NCI-H146 treated with DMSO at 0.1 percent for 48 hours (cell line): ENCODE measurements around the gene GHRL.
"Not testable (repeated sequence)": the region's sequence is repeated elsewhere in the genome, so short reads cannot be mapped to it uniquely, and the experiment has no call there.

Source experiments
- DNase-seq: peaks from one replicate; lab custom pipeline; 2025; ENCODE audit not compliant: unreplicated experiment; lab: John Stamatoyannopoulos, UW

The GHRL gene

DNA sequence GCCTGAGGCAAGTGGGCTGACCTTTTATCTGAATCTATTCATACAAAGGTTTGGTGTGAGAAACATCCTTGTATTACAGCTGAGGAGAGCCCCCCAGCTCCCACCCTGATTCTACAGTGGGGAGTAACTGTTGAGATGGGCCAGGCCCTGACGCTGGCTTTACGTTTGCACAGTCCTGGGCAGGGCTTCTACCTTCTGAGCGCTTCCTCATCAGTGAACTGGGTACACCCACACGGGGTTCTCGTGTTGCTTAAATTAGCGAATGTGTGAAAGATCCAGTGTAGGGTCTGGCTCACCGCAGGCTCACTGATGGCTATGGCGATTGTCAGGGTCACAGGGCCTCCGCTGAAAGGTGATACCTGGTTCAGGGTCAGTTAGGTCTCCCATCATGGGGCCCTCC, 7.3 kb upstream of the GHRL start:
- DNase-seq = no peak

DNA sequence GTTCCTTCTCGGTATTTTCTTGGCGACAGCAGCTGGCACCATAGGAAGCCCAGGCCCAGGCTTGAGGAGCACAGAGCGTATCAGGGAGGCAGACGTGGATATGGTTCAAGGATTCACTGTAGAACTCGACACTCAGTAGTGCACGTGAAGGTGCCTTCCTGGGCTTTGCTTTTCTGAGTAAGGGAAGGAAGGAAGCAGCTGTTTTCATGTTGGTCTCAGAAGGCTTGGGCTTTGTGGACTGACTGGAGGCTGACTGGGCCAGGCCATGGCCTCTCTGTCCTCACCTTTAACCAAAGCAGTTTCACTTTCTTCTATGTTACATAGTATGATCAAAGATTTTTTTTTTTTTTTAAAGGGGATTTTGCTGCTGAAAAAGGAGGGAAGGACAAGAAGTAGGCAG, 6.9 kb upstream of the GHRL start:
- DNase-seq = no peak

GRCh38 chr3:10299175-10299574, 6.4 kb upstream of the GHRL start:
- DNase-seq = no peak

GRCh38 chr3:10298064-10298463, 5.3 kb upstream of the GHRL start:
- not testable (repeated sequence) for DNase-seq

DNA sequence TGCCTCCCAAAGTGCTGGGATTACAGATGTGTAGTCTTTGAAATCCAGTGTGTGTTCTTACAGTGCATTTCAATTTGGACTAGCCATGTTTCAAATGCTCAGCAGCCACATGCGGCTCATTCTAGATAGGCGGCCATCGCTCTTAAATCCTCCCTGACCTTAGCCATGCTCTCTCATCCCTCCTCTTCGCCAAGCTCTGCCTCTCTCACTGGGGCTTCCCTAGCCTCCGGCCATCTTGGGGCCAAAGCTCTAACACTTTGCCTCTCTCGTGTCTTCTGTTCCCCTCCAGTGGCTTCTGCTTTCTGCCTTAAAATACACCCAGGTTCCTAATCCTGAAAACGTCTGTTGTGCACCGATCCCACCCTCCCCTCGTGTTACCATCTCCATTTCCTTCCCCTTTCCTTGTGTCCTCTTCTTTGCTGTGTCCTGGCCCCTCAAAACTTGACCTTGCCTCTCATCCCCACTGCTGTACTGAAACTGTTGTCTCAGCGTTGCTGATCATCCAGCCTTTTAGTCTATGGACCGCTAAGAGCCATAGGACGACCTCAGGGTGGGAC, 1.4 kb upstream of the GHRL start:
- no peak for DNase-seq

- no peak for DNase-seq
Measured at GRCh38 chr3:10291641-10292040, 1.1 kb downstream of the GHRL start.

- DNase-seq = no peak
Measured at GRCh38 chr3:10290481-10291176, 2.1 kb downstream of the GHRL start.

GRCh38 chr3:10289787-10290355, 2.9 kb downstream of the GHRL start:
- no peak for DNase-seq

DNA sequence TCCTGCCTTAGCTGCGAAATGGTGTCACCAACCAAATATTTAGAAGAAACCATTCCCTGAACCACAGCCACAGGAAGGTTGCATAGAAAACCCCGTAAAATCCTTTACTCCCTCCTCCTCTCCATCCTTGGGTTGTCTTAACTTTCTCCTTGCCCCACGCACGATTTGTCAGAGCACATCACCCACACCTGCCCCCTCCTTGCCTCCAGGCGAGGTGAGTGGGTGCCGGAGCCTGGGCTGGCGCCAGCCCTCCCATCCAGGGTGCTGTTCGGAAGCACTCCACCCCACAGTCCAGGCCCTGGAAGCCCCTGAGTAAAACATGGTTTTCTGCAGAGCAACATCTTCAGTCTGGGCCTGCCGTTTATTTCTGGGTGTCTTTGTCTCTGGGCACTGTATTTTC, 3.7 kb downstream of the GHRL start:
- no peak for DNase-seq

GRCh38 chr3:10288575-10288960, 4.2 kb downstream of the GHRL start:
- DNase-seq = no peak

GRCh38 chr3:10287936-10288574, 4.7 kb downstream of the GHRL start:
- no peak for DNase-seq

DNA sequence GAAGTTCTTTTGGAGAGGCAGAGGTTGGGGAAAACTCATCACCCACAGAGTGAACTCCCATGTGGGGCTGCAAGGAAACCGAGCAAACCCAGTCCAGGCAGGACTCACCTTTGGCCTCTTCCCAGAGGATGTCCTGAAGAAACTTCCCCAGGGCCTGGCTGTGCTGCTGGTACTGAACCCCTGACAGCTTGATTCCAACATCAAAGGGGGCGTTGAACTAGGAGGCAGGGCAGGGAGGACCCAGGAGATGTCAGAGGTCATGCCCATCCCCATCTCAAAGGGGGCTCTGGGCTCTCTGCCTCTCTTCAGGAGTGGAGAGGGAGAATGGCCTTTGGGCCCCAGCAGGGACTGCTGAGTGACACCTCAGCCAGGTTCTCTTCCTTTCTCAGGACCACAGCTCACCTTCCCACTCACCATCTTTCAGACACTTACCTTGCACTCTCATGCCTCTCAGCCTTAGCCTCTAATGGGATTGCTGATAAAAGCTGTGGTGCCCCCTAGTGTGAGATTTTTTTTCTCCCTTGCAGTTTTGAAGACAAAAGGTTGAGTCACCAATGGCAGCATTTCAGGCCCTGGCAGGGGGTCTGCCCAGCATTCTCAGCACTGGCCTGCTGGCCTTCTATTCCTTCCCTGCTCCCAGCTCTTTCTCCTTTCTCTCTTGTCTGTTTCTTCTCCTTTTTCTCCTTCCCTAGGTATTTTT, 6.0 kb downstream of the GHRL start:
- peak; percentile 58 for DNase-seq

- no peak for DNase-seq
Measured at GRCh38 chr3:10286133-10286524, 6.6 kb downstream of the GHRL start.

GRCh38 chr3:10285272-10286132, 7.2 kb downstream of the GHRL start:
- DNase-seq = no peak

GRCh38 chr3:10284496-10284895, 8.3 kb downstream of the GHRL start:
- DNase-seq = no peak

- DNase-seq = no peak
Measured at GRCh38 chr3:10283638-10284037, 9.1 kb downstream of the GHRL start.

- DNase-seq = no peak
Measured at GRCh38 chr3:10281951-10282350, 10.8 kb downstream of the GHRL start.

DNA sequence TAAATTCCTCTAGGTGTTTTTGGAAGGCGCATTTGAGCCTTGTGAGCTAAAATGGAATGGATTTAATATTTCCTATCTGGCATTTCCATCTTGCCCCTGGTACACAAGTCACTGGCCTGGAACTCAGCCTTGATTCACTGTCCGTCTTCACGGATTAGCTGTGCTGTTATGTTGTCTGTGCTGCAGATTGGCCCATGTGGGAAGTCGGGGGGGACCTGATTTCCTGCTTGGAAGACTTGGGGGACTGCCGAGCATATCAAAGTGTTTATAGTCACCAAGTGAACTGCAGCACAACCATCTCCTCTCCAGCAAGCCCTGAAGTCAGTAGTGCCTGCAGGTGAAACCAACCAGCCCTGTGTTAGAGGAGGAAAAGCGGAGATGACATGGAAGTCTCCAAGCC, 12.2 kb downstream of the GHRL start:
- DNase-seq = no peak

DNA sequence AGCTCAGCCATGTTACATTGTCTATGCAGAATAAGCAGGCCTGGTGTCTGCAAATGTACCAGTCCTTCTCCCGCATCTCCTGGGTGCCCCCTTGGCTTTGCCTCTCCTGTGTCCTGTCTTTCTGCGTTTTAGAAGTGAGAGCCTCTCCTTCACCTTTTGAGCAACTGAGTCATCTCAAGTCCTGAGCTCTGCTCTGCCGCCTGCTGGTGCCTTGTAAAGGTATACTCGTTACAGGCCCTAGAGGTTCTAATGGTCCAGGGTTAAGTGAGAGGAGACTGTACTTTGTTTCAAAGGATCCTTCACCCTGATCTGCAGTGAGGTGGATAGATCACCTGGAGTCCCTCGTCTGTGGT, 12.6 kb downstream of the GHRL start:
- DNase-seq = no peak

DNA sequence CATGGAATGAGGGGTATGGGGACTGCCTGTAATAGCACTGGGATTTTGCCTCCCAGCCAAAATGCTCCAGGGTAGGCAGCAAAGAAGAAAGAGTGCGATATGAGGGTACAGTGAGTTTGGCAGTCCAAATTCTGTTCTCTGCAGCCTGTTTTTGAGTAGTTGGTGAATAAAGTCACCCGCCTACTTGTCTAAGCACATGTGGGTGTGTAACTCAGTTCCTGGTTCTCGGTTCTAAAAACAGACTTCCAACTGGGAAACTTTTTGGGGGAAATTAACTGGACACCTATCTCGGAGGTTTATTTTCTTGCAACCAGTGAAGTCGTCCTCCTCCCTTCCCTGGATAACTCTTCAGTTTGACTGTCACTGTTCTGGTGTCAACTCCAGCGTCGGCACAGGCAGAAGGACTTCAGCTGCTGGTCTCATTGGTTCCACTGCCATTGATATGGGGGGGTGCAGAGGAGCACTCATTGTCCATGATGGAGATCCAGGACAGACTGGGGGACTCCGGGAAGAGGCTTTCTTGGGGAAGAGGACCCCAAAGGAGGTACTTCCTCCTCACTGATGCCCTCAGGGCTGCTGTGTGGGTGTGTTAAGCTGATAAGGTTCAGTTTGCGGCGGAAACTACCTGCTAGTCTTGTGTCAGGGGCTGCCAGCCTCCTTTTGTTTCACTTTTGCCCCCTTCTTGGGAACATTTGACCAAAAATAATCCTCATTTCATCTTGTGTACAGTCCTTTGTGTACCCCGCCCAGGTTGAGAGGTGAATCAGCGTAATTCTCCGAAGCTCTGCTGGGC, 13.2 kb downstream of the GHRL start:
- no peak for DNase-seq
